Keratinocyte (primary cell): ENCODE data around the gene LPO. TPM values are rescaled to one million over a fixed set of nuclear protein-coding genes. Genes with fewer than 3 reads are reported as not detected.

Source experiments
- DNase-seq: peaks from one replicate; pipeline ENCODE4 v3.0.0-alpha.2; 2011; ENCODE audit warnings: low read depth, missing footprints, low spot score
- FAIRE-seq: peaks from 2 replicates; lab custom pipeline; 2011; peaks lifted over from hg19 to GRCh38; lab: Jason Lieb, UNC
- H2AFZ ChIP-seq: 2 replicates; pipeline ENCODE4 v1.6.0; 2012; ENCODE audit warnings: low read length, control low read depth, inconsistent platforms; ENCODE audit not compliant: control insufficient read depth
- H3K27ac ChIP-seq: 2 replicates; pipeline ENCODE4 v1.5.1; 2011; ENCODE audit warnings: low read length; ENCODE audit not compliant: control insufficient read depth, insufficient read depth
- H3K27me3 ChIP-seq: 3 replicates; pipeline ENCODE4 v1.6.0; 2011; ENCODE audit warnings: low read length; ENCODE audit not compliant: control insufficient read depth, insufficient read depth; ENCODE audit errors: extremely low read depth
- H3K36me3 ChIP-seq, 2 experiments: 2 replicates in 1 of 2; 3 replicates in 1 of 2; pipeline ENCODE4 v1.5.1; 2011; ENCODE audit warnings: low read length in 2 of 2, mild to moderate bottlenecking in 1 of 2; ENCODE audit not compliant: control insufficient read depth in 2 of 2, insufficient read depth in 2 of 2; ENCODE audit errors: extremely low read depth in 1 of 2
- H3K4me1 ChIP-seq: 3 replicates; pipeline ENCODE4 v1.5.1; 2011; ENCODE audit warnings: low read length; ENCODE audit not compliant: control insufficient read depth, insufficient read depth; ENCODE audit errors: extremely low read depth
- H3K4me2 ChIP-seq: 3 replicates; pipeline ENCODE4 v1.6.0; 2011; ENCODE audit warnings: low read depth, low read length; ENCODE audit not compliant: control insufficient read depth, insufficient read depth; ENCODE audit errors: extremely low read depth
- H3K4me3 ChIP-seq, 3 experiments: fragments of 200-600 bp in 1 of 3; sonication (generic) in 1 of 3; 2 replicates in 2 of 3; 3 replicates in 1 of 3; pipeline ENCODE4 v1.5.1; 2011 to 2016; ENCODE audit warnings: low read length in 3 of 3, mild to moderate bottlenecking in 3 of 3, control low read depth in 2 of 3, inconsistent platforms in 1 of 3, low read depth in 1 of 3, mixed read lengths in 1 of 3, mixed run types in 1 of 3, moderate library complexity in 1 of 3; ENCODE audit not compliant: control insufficient read depth in 2 of 3, insufficient read depth in 2 of 3; ENCODE audit errors: extremely low read depth in 1 of 3
- H3K79me2 ChIP-seq: 2 replicates; pipeline ENCODE4 v1.6.0; 2012; ENCODE audit warnings: low read length; ENCODE audit not compliant: control insufficient read depth, insufficient read depth
- H3K9ac ChIP-seq: 3 replicates; pipeline ENCODE4 v1.6.0; 2011; ENCODE audit warnings: low read length; ENCODE audit not compliant: control insufficient read depth, insufficient read depth; ENCODE audit errors: extremely low read depth
- H3K9me1 ChIP-seq: 3 replicates; pipeline ENCODE4 v1.6.0; 2011; ENCODE audit warnings: low read length; ENCODE audit not compliant: control insufficient read depth, insufficient read depth; ENCODE audit errors: extremely low read depth
- H3K9me3 ChIP-seq: 2 replicates; pipeline ENCODE4 v1.5.1; 2012; ENCODE audit warnings: low read depth, low read length; ENCODE audit not compliant: control insufficient read depth
- H4K20me1 ChIP-seq: 3 replicates; pipeline ENCODE4 v1.6.0; 2011; ENCODE audit warnings: low read length; ENCODE audit not compliant: control insufficient read depth, insufficient read depth; ENCODE audit errors: extremely low read depth
- EZH2 ChIP-seq: IDR thresholded peaks from one replicate; pipeline ENCODE4 v1.6.1; 2012; ENCODE audit warnings: inconsistent platforms, mild to moderate bottlenecking, low read length, moderate library complexity
- dilution Hi-C: fragments of 300-500 bp; cut with MboI; formaldehyde crosslinking; loops from one replicate; pipeline ENCODE4 v1.7.0; 2020; ENCODE audit warnings: low sequenced_read_pairs; ENCODE audit not compliant: extremely low pct_ligation_motif_present
- polyA plus RNA-seq, 5 experiments: library from polyadenylated mRNA; depleted of rRNA in 3 of 5; stranded (reverse) in 3 of 5; stranded (forward) in 1 of 5; unstranded in 1 of 5; fragments of >200 nt; gene quantifications; 1 replicate in 1 of 5; 2 replicates in 3 of 5; 3 replicates in 1 of 5; pipeline versions ENCODE4 v1.2.1 to v1.2.3, GENCODE V29; 2011 to 2012; ENCODE audit warnings: missing spikeins in 2 of 5, low read depth in 1 of 5, low replicate concordance in 1 of 5
- TF ChIP-seq, protein P1 (sequence below), 3 experiments: IDR thresholded peaks in 1 of 3; conservative IDR thresholded peaks in 1 of 3; optimal IDR thresholded peaks in 1 of 3; 2 replicates in 2 of 3; 3 replicates in 1 of 3; pipeline versions ENCODE3 to v1.5.1; 2011; ENCODE audit warnings: low read length in 3 of 3, mild to moderate bottlenecking in 3 of 3, moderate library complexity in 2 of 3, control low read depth in 1 of 3, inconsistent platforms in 1 of 3; ENCODE audit not compliant: insufficient read depth in 2 of 3; ENCODE audit errors: extremely low read depth in 1 of 3

The LPO gene
- polyA plus RNA-seq, 1 donor (not counting 4 experiments of a cell fraction or from before 2014, with no cell fraction given), result not detected

DNA sequence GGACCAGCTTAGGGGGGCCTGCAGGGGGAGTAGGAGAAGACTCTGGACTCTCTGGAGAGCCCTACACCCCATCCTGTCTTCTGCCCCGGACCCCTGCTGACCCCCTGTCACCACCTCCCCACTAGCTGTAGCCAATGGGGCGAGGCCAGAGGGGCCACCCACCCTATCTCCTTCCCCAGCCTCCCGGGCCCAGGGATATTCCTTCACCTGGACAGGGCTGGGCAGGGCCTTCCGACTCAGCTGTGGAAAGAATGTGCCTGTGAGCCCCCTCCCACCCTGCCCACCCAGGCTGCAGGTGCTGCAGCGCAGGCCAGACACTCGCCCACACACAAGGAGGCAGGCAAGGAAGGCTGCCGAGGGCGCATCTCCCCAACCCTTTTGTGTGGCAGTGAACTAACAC is 67.2 kb downstream of the LPO start:
- H3K4me2 ChIP-seq, result no peak overlapping the region
- no peaks in the 10 kb centered on the region for H3K9me3 ChIP-seq
- no peaks in the 10 kb centered on the region for H3K4me1 ChIP-seq
- peaks cover 22% of the 10 kb centered on the region for H3K27me3 ChIP-seq
- DNase-seq (no peak), FAIRE-seq (no peak)
- no peak overlapping the region for H3K27ac ChIP-seq
- no peak for TF ChIP-seq EZH2
- TF ChIP-seq, protein P1, sequence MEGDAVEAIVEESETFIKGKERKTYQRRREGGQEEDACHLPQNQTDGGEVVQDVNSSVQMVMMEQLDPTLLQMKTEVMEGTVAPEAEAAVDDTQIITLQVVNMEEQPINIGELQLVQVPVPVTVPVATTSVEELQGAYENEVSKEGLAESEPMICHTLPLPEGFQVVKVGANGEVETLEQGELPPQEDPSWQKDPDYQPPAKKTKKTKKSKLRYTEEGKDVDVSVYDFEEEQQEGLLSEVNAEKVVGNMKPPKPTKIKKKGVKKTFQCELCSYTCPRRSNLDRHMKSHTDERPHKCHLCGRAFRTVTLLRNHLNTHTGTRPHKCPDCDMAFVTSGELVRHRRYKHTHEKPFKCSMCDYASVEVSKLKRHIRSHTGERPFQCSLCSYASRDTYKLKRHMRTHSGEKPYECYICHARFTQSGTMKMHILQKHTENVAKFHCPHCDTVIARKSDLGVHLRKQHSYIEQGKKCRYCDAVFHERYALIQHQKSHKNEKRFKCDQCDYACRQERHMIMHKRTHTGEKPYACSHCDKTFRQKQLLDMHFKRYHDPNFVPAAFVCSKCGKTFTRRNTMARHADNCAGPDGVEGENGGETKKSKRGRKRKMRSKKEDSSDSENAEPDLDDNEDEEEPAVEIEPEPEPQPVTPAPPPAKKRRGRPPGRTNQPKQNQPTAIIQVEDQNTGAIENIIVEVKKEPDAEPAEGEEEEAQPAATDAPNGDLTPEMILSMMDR (optimal IDR thresholded peaks at IDR 0.05 in 1 of 3, IDR thresholded peaks at IDR 0.05 in 1 of 3, conservative IDR thresholded peaks at IDR 0.05 in 1 of 3; ENCODE audit: extremely low read depth in 1 of 3, insufficient read depth in 2 of 3, low read length in 3 of 3), result no peak
- no peaks in the 10 kb centered on the region for H3K36me3 ChIP-seq
- H3K9ac ChIP-seq, result no peak overlapping the region
- dilution Hi-C loops, result no loop called here
- H3K9me1 ChIP-seq, result no peaks in the 10 kb centered on the region
- H3K4me3 ChIP-seq, result no peak overlapping the region
- H3K79me2 ChIP-seq, result no peaks in the 10 kb centered on the region
- H4K20me1 ChIP-seq, result no peaks in the 10 kb centered on the region
- H2AFZ ChIP-seq, result no peak overlapping the region

DNA sequence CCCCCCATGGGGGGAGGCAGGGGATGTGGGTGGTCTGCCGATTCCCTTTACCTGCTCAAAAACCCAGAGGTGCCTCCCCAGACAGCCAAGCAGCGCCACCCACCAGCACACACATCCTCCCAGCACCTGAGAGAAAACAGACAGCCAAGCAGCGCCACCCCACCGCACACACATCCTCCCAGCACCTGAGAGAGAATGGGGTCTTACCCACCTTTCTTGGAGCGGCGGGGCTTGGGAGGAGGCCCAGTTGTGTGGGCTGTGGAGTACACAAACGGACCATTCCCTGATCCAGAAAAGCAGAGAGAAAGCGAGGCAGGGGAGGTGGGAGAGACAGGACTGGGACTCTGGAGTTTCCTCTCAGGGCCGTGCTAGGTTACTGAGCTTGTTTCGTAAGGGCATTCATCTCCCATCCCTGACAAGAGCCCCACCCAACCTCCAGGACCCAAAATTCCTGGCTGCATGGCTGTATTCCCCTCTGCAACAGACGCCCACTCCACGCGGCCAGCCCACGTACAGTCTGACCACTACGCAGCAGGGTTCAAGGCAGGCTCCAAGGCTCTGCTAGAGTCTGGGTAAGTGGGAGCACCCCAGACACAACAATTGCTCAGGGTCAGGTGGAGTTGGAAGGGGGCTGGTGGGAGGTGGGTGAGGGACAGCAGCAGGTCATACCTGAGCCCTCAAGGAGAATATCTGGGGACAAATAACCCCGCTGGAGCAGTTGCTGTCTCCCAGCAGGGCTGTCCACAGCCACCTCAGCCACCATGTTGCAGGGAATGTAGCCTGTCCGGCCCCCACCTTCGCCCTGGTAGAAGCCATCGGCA is 68.0 kb downstream of the LPO start:
- TF ChIP-seq EZH2, result no peak
- TF ChIP-seq, protein P1 (optimal IDR thresholded peaks at IDR 0.05 in 1 of 3, IDR thresholded peaks at IDR 0.05 in 1 of 3, conservative IDR thresholded peaks at IDR 0.05 in 1 of 3; ENCODE audit: extremely low read depth in 1 of 3, insufficient read depth in 2 of 3, low read length in 3 of 3), result no peak
- no peak for DNase-seq
- H3K4me3 ChIP-seq, result no peak overlapping the region
- no peaks in the 10 kb centered on the region for H3K36me3 ChIP-seq
- H3K9me3 ChIP-seq, result no peaks in the 10 kb centered on the region
- no peak overlapping the region for H2AFZ ChIP-seq
- no peak overlapping the region for H3K9ac ChIP-seq
- no peak for FAIRE-seq
- peaks cover 15% of the 10 kb centered on the region for H3K27me3 ChIP-seq
- no peaks in the 10 kb centered on the region for H3K9me1 ChIP-seq
- no peak overlapping the region for H3K4me2 ChIP-seq
- H4K20me1 ChIP-seq, result no peaks in the 10 kb centered on the region
- H3K27ac ChIP-seq, result no peak overlapping the region
- no peaks in the 10 kb centered on the region for H3K79me2 ChIP-seq
- H3K4me1 ChIP-seq, result no peaks in the 10 kb centered on the region
- dilution Hi-C loops, result no loop called here
